ENCODE data around the gene RBM12. TPM values are rescaled to one million over a fixed set of nuclear protein-coding genes. Genes with fewer than 3 reads are reported as not detected.

The RBM12 gene
- total and polyA plus RNA-seq, 2 experiments from 2014 or later = 29.1 to 43.3 TPM

Other genes starting within 250 kb of the RBM12 start
- gene GDF5, start 226.7 kb downstream of the RBM12 start, total RNA-seq = 0.78 and 1.0 TPM in 2 replicates
- 0.91 and 1.2 TPM in 2 replicates for gene GDF5, start 226.7 kb downstream of the RBM12 start, polyA plus RNA-seq
- gene CEP250, start 209.3 kb downstream of the RBM12 start, total RNA-seq = 32.3 and 61.5 TPM in 2 replicates
- 39.1 and 49.1 TPM in 2 replicates for gene CEP250, start 209.3 kb downstream of the RBM12 start, polyA plus RNA-seq
- gene C20orf173, start 135.2 kb downstream of the RBM12 start, total RNA-seq = not detected in 2 replicates
- gene C20orf173, start 135.2 kb downstream of the RBM12 start, polyA plus RNA-seq = not detected in 2 replicates
- 213 and 254 TPM in 2 replicates for gene ERGIC3, start 122.8 kb downstream of the RBM12 start, total RNA-seq
- gene ERGIC3, start 122.8 kb downstream of the RBM12 start, polyA plus RNA-seq = 170 and 179 TPM in 2 replicates
- gene SPAG4, start 49.1 kb downstream of the RBM12 start, total RNA-seq = 12.8 and 44.6 TPM in 2 replicates
- gene SPAG4, start 49.1 kb downstream of the RBM12 start, polyA plus RNA-seq = 27.9 and 107 TPM in 2 replicates
- gene CPNE1, start within 50 bp of the RBM12 start, total RNA-seq = 172 and 355 TPM in 2 replicates
- 225 and 377 TPM in 2 replicates for gene CPNE1, start within 50 bp of the RBM12 start, polyA plus RNA-seq
- 32.6 and 39.3 TPM in 2 replicates for gene NFS1, start 34.5 kb upstream of the RBM12 start, total RNA-seq
- 43.9 and 52.4 TPM in 2 replicates for gene NFS1, start 34.5 kb upstream of the RBM12 start, polyA plus RNA-seq
- gene ROMO1, start 34.5 kb upstream of the RBM12 start, total RNA-seq = 205 and 356 TPM in 2 replicates
- gene ROMO1, start 34.5 kb upstream of the RBM12 start, polyA plus RNA-seq = 646 and 743 TPM in 2 replicates
- gene RBM39, start 77.4 kb upstream of the RBM12 start, total RNA-seq = 235 and 299 TPM in 2 replicates
- 202 and 214 TPM in 2 replicates for gene RBM39, start 77.4 kb upstream of the RBM12 start, polyA plus RNA-seq
- gene PHF20, start 107.1 kb upstream of the RBM12 start, total RNA-seq = 42.0 and 42.6 TPM in 2 replicates
- gene PHF20, start 107.1 kb upstream of the RBM12 start, polyA plus RNA-seq = 44.6 and 49.6 TPM in 2 replicates

Measured in cardiac muscle cell (in vitro differentiated cells and primary cell).